ENCODE data around the gene SH3BGRL. TPM values are rescaled to one million over a fixed set of nuclear protein-coding genes. Genes with fewer than 3 reads are reported as not detected.
A peak's percentile ranks its signal among the peaks of the same experiment; 100 is the strongest.

SH3BGRL gene
- total RNA-seq, 1 experiment from 2014 or later, result 32.4 TPM

DNA sequence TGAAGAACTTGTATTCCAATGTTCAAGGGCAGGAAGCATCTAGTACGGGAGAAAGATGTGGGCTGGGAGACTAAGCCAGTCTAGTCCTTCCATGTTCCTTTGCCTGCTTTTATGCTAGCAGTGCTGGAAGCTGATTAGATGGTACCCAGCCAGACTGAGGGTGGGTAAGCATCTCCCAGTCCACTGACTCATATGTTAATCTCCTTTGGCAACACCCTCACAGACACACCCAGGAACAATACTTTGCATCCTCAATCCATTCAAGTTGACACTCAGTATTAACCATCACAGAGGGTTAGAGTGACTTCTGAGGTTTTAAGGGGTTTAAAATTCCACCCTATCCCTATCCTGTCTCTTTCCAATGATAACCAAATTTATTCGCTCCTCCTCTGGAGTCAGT is 6.6 kb upstream of the SH3BGRL start (continued):
- TF ChIP-seq EZH2 (IDR thresholded peaks at IDR 0.05) (no peak), RAD21 (IDR thresholded peaks at IDR 0.05; ENCODE audit: low read depth) (no peak)

DNA sequence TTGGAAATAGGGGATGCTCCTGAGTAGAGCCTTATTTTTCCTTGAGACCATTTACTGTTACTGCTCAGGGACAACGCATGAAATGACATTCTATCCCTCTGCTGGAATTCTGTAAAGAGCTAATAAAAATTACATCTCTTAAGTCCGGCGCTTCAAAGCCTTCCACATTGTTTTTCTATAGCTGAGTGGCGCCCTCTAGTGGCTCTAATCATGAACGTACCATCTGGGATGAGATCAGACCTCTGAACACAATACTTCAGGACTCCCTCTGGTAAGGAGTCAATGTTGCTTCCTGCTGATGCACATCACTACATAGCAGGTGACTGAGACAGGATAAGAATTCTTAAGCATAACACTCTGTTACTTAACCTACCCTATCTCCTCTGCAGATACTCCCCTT is 6.2 kb upstream of the SH3BGRL start:
- TF ChIP-seq RAD21 (IDR thresholded peaks at IDR 0.05; ENCODE audit: low read depth), result peak; percentile 34; the same call in 1 of the 2 replicates
- peak; percentile 51 for TF ChIP-seq TCF7L2 (IDR thresholded peaks at IDR 0.05; ENCODE audit: borderline replicate concordance, extremely low read depth, insufficient read depth, insufficient read length)
- no peak for TF ChIP-seq ZNF274 (IDR thresholded peaks at IDR 0.05; ENCODE audit: low read depth, low read length)
- TF ChIP-seq, protein P1, sequence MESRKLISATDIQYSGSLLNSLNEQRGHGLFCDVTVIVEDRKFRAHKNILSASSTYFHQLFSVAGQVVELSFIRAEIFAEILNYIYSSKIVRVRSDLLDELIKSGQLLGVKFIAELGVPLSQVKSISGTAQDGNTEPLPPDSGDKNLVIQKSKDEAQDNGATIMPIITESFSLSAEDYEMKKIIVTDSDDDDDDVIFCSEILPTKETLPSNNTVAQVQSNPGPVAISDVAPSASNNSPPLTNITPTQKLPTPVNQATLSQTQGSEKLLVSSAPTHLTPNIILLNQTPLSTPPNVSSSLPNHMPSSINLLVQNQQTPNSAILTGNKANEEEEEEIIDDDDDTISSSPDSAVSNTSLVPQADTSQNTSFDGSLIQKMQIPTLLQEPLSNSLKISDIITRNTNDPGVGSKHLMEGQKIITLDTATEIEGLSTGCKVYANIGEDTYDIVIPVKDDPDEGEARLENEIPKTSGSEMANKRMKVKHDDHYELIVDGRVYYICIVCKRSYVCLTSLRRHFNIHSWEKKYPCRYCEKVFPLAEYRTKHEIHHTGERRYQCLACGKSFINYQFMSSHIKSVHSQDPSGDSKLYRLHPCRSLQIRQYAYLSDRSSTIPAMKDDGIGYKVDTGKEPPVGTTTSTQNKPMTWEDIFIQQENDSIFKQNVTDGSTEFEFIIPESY (IDR thresholded peaks at IDR 0.05; ENCODE audit: extremely low read depth, insufficient replicate concordance, low read length), result no peak
- TF ChIP-seq, protein P2, sequence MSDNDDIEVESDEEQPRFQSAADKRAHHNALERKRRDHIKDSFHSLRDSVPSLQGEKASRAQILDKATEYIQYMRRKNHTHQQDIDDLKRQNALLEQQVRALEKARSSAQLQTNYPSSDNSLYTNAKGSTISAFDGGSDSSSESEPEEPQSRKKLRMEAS (IDR thresholded peaks at IDR 0.05), result no peak
- TF ChIP-seq, protein P3, sequence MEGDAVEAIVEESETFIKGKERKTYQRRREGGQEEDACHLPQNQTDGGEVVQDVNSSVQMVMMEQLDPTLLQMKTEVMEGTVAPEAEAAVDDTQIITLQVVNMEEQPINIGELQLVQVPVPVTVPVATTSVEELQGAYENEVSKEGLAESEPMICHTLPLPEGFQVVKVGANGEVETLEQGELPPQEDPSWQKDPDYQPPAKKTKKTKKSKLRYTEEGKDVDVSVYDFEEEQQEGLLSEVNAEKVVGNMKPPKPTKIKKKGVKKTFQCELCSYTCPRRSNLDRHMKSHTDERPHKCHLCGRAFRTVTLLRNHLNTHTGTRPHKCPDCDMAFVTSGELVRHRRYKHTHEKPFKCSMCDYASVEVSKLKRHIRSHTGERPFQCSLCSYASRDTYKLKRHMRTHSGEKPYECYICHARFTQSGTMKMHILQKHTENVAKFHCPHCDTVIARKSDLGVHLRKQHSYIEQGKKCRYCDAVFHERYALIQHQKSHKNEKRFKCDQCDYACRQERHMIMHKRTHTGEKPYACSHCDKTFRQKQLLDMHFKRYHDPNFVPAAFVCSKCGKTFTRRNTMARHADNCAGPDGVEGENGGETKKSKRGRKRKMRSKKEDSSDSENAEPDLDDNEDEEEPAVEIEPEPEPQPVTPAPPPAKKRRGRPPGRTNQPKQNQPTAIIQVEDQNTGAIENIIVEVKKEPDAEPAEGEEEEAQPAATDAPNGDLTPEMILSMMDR (IDR thresholded peaks at IDR 0.05 in 2 of 3, conservative IDR thresholded peaks at IDR 0.05 in 1 of 3; ENCODE audit: borderline replicate concordance in 1 of 3, insufficient read depth in 1 of 3, low read depth in 2 of 3, low read length in 2 of 3), result peak in 2 of 3 experiments; percentile 52 to 65; a peak in 4 of 6 replicates
- H3K4me3 ChIP-seq (replicated peaks in 1 of 2; ENCODE audit: low read depth in 1 of 2, low read length in 2 of 2), result no peak overlapping the region
- H3K79me2 ChIP-seq (ENCODE audit: insufficient read depth, low read length), result no peaks in the 10 kb centered on the region
- intact Hi-C loops (cut with micrococcal nuclease), result loop anchor here (5.0 kb wide), 1 partner anchor 318 kb away; no protein-coding TSS in a partner anchor
- no peak overlapping the region for H3K27ac ChIP-seq (ENCODE audit: low read depth, low read length)
- H4K20me1 ChIP-seq (ENCODE audit: insufficient read depth), result no peaks in the 10 kb centered on the region
- no peak overlapping the region for H3K4me2 ChIP-seq (ENCODE audit: low read length)
- peak; percentile 75 for ATAC-seq
- H3K9ac ChIP-seq (ENCODE audit: low read length), result no peak overlapping the region
- no peaks in the 10 kb centered on the region for H3K36me3 ChIP-seq (ENCODE audit: control insufficient read depth in 1 of 2, insufficient read depth in 2 of 2, low read length in 2 of 2)
- peak; percentile 33 for DNase-seq (ENCODE audit: low read depth, low spot score)
- ChIA-PET POLR2A (no interaction called here), CTCF (interaction anchor here (0.5 to 2.5 kb wide), 7 partner anchors 9 to 319 kb away, joined by 3 to 12 read pairs (median 4); no protein-coding TSS in a partner anchor), RAD21 (ENCODE audit: low non-redundant PET in 1 of 2, low total read pairs in 2 of 2, uncharacterized antibody in 2 of 2, unreplicated experiment in 2 of 2) (no interaction called here)
- BruUV-seq (replicated peaks), result no TSS peak
- H2AFZ ChIP-seq (ENCODE audit: low read depth, low read length, poor library complexity, severe bottlenecking), result no peak overlapping the region
- no peaks in the 10 kb centered on the region for H3K27me3 ChIP-seq (ENCODE audit: insufficient read depth, low read length)
- H3K9me3 ChIP-seq (ENCODE audit: control insufficient read depth in 1 of 2, insufficient read depth in 1 of 2, low read depth in 1 of 2, low read length in 2 of 2), result no peaks in the 10 kb centered on the region
- H3K4me1 ChIP-seq (ENCODE audit: control insufficient read depth in 1 of 2, insufficient read depth in 2 of 2, low read length in 2 of 2), result no peaks in the 10 kb centered on the region
- no peaks in the 10 kb centered on the region for H3K9me2 ChIP-seq (ENCODE audit: insufficient read depth)
